Neural cell (in vitro differentiated cells): ENCODE results near the gene TTC9C. TPM values are rescaled to one million over a fixed set of nuclear protein-coding genes. Genes with fewer than 3 reads are reported as not detected.

ENCODE experiments used
- H2AFZ ChIP-seq: fragments of 200-600, 300-800 bp; sonication (generic), shearing (Covaris generic); 2 replicates; pipeline ENCODE4 v1.6.0; 2014; ENCODE audit warnings: low read depth, mild to moderate bottlenecking, antibody characterized with exemption, low read length, moderate library complexity
- H3F3A ChIP-seq: fragments of 200-600 bp; shearing (Covaris generic); 2 replicates; pipeline ENCODE4 v1.6.1; 2016; ENCODE audit warnings: mild to moderate bottlenecking, moderate library complexity, mixed read lengths, antibody characterized with exemption, low read length; ENCODE audit not compliant: insufficient read depth, poor library complexity, severe bottlenecking
- H3K27ac ChIP-seq: fragments of 200-600, 300-800 bp; sonication (generic), shearing (Covaris generic); 2 replicates; pipeline ENCODE4 v1.5.1; 2014; ENCODE audit warnings: mild to moderate bottlenecking, low read length, moderate library complexity
- H3K27me3 ChIP-seq: fragments of 300-800, 200-600 bp; sonication (generic), shearing (Covaris generic); 2 replicates; pipeline ENCODE4 v1.6.0; 2014; ENCODE audit warnings: mild to moderate bottlenecking, low read depth, low read length, moderate library complexity; ENCODE audit not compliant: insufficient read depth
- H3K36me3 ChIP-seq: fragments of 300-800, 200-600 bp; sonication (generic), shearing (Covaris generic); 2 replicates; pipeline ENCODE4 v1.5.1; 2014; ENCODE audit warnings: mild to moderate bottlenecking, antibody characterized with exemption, low read length, moderate library complexity; ENCODE audit not compliant: insufficient read depth
- H3K4me2 ChIP-seq: fragments of 300-800, 200-600 bp; sonication (generic), shearing (Covaris generic); 2 replicates; pipeline ENCODE4 v1.6.0; 2014; ENCODE audit warnings: mild to moderate bottlenecking, low read length
- H3K4me3 ChIP-seq: fragments of 300-800, 200-600 bp; sonication (generic), shearing (Covaris generic); 2 replicates; pipeline ENCODE4 v1.5.1; 2014; ENCODE audit warnings: mild to moderate bottlenecking, low read length, moderate library complexity
- H3K79me2 ChIP-seq: fragments of 200-600 bp; shearing (Covaris generic); replicated peaks from 2 replicates; pipeline ENCODE4 v1.6.0; 2014; ENCODE audit warnings: mild to moderate bottlenecking, low read length, moderate library complexity; ENCODE audit not compliant: insufficient read depth
- H3K9ac ChIP-seq: fragments of 300-800, 200-600 bp; sonication (generic), shearing (Covaris generic); 2 replicates; pipeline ENCODE4 v1.6.1; 2016; ENCODE audit warnings: mild to moderate bottlenecking, low read length, mixed read lengths
- H3K9me2 ChIP-seq: fragments of 200-600 bp; shearing (Covaris generic); 2 replicates; pipeline ENCODE4 v1.6.1; 2016; ENCODE audit warnings: mild to moderate bottlenecking, low read length, mixed read lengths; ENCODE audit not compliant: insufficient read depth
- H3K9me3 ChIP-seq: fragments of 200-600, 300-800 bp; sonication (generic), shearing (Covaris generic); 2 replicates; pipeline ENCODE4 v1.6.1; 2016; ENCODE audit warnings: mild to moderate bottlenecking, mixed run types, low read length, moderate library complexity, mixed read lengths
- H4K20me1 ChIP-seq: fragments of 200-600 bp; shearing (Covaris generic); 2 replicates; pipeline ENCODE4 v1.6.1; 2016; ENCODE audit warnings: mild to moderate bottlenecking, mixed run types; ENCODE audit not compliant: insufficient read depth
- CTCF ChIP-seq: fragments of 450-650 bp; IDR thresholded peaks from 2 replicates; pipeline ENCODE4 v1.5.1; 2014; ENCODE audit warnings: antibody characterized with exemption, mild to moderate bottlenecking, moderate library complexity; ENCODE audit not compliant: poor library complexity, severe bottlenecking
- EP300 ChIP-seq: fragments of 450-650 bp; conservative IDR thresholded peaks from 2 replicates; pipeline ENCODE4 v1.6.1; 2014; ENCODE audit warnings: antibody characterized with exemption, mild to moderate bottlenecking, moderate library complexity; ENCODE audit not compliant: poor library complexity, severe bottlenecking
- EZH2 ChIP-seq: fragments of 200-600, 300-800 bp; shearing (Covaris generic), sonication (generic); IDR thresholded peaks from 2 replicates; pipeline ENCODE4 v1.6.1; 2014; ENCODE audit warnings: antibody characterized with exemption, low read length, borderline replicate concordance, mild to moderate bottlenecking; ENCODE audit not compliant: insufficient read depth, poor library complexity, severe bottlenecking
- MXI1 ChIP-seq: fragments of 450-650 bp; conservative IDR thresholded peaks from 2 replicates; pipeline ENCODE4 v1.6.1; 2014; ENCODE audit warnings: antibody characterized with exemption, mild to moderate bottlenecking; ENCODE audit not compliant: poor library complexity, severe bottlenecking
- POLR2AphosphoS5 ChIP-seq: IDR thresholded peaks from 2 replicates; pipeline ENCODE4 v1.6.1; 2012
- RAD21 ChIP-seq: fragments of 450-650 bp; conservative IDR thresholded peaks from 2 replicates; pipeline ENCODE4 v1.6.1; 2014; ENCODE audit warnings: antibody characterized with exemption, mild to moderate bottlenecking, moderate library complexity
- REST ChIP-seq: IDR thresholded peaks from 2 replicates; pipeline ENCODE4 v1.6.1; 2012; ENCODE audit warnings: borderline replicate concordance
- SMC3 ChIP-seq: fragments of 450-650 bp; conservative IDR thresholded peaks from 2 replicates; pipeline ENCODE4 v1.6.1; 2014; ENCODE audit warnings: antibody characterized with exemption, mild to moderate bottlenecking, moderate library complexity; ENCODE audit not compliant: poor library complexity
- TAF1 ChIP-seq: IDR thresholded peaks from 2 replicates; pipeline ENCODE4 v1.6.1; 2012; ENCODE audit warnings: low read depth
- polyA plus RNA-seq: library from polyadenylated mRNA; depleted of rRNA; stranded (reverse); fragments of >200 nt; gene quantifications from 2 replicates; pipeline ENCODE4 v1.2.3, GENCODE V29; 2014

Gene TTC9C
- polyA plus RNA-seq, 1 donor from 2014 or later, result 48.6 TPM

GRCh38 chr11:62752994-62753735 lies 24.9 kb downstream of the TTC9C start:
- peak overlapping the region; percentile 92 for H3K9ac ChIP-seq
- peaks cover 5% of the 10 kb centered on the region for H3K79me2 ChIP-seq
- peak overlapping the region; percentile 74 for H3K4me3 ChIP-seq
- H3K36me3 ChIP-seq, result no peaks in the 10 kb centered on the region
- H3K4me2 ChIP-seq, result no peak overlapping the region
- H3K9me3 ChIP-seq, result no peaks in the 10 kb centered on the region
- H2AFZ ChIP-seq, result peak overlapping the region; percentile 96
- TF ChIP-seq CTCF (no peak), MXI1 (no peak), REST (no peak), POLR2AphosphoS5 (no peak), EZH2 (no peak), TAF1 (no peak), EP300 (no peak), RAD21 (no peak), SMC3 (no peak)
- H3K27me3 ChIP-seq, result no peaks in the 10 kb centered on the region
- no peaks in the 10 kb centered on the region for H3K9me2 ChIP-seq
- H3F3A ChIP-seq, result no peaks in the 10 kb centered on the region
- peak overlapping the region; percentile 95 for H3K27ac ChIP-seq
- H4K20me1 ChIP-seq, result no peaks in the 10 kb centered on the region

GRCh38 chr11:62753736-62754603 lies 25.7 kb downstream of the TTC9C start, which contains the start of gene ZBTB3:
Gene ZBTB3 (minus strand): TSS chr11:62754160. CDS start chr11:62753664, 496 bp downstream.
- H3F3A ChIP-seq, result no peaks in the 10 kb centered on the region
- peak within 1 kb of the TSS; percentile 96 for H2AFZ ChIP-seq
- H3K36me3 ChIP-seq, result no peaks in the 10 kb centered on the region
- H3K4me2 ChIP-seq, result no peak within 1 kb of the TSS
- peak within 1 kb of the TSS; percentile 92 for H3K9ac ChIP-seq
- no peaks in the 10 kb centered on the region for H3K27me3 ChIP-seq
- peak within 1 kb of the TSS; percentile 95 for H3K27ac ChIP-seq
- peaks cover 5% of the 10 kb centered on the region for H3K79me2 ChIP-seq
- peak; percentile 24 for TF ChIP-seq SMC3
- no peak for TF ChIP-seq EZH2
- TF ChIP-seq RAD21, result no peak
- no peak for TF ChIP-seq EP300
- TF ChIP-seq REST, result peak; percentile 77
- TF ChIP-seq TAF1, result no peak
- TF ChIP-seq POLR2AphosphoS5, result peak; percentile 90
- TF ChIP-seq CTCF, result peak; percentile 39
- peak; percentile 73 for TF ChIP-seq MXI1
- no peaks in the 10 kb centered on the region for H3K9me3 ChIP-seq
- H3K9me2 ChIP-seq, result no peaks in the 10 kb centered on the region
- H3K4me3 ChIP-seq, result peak within 1 kb of the TSS; percentile 74
- no peaks in the 10 kb centered on the region for H4K20me1 ChIP-seq
